ENCODE measurements around the gene TCERG1L.
"Not testable (repeated sequence)": the region's sequence is repeated elsewhere in the genome, so short reads cannot be mapped to it uniquely, and the experiment has no call there.

Gene TCERG1L, protein sequence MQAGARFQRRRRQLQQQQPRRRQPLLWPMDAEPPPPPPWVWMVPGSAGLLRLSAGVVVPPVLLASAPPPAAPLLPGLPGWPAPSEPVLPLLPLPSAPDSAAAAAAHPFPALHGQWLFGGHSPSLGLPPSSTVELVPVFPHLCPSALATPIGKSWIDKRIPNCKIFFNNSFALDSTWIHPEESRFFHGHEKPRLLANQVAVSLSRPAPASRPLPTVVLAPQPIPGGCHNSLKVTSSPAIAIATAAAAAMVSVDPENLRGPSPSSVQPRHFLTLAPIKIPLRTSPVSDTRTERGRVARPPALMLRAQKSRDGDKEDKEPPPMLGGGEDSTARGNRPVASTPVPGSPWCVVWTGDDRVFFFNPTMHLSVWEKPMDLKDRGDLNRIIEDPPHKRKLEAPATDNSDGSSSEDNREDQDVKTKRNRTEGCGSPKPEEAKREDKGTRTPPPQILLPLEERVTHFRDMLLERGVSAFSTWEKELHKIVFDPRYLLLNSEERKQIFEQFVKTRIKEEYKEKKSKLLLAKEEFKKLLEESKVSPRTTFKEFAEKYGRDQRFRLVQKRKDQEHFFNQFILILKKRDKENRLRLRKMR
- long read RNA-seq, donor 1, partial matches to known transcripts: 0 of 1 reads
- long read RNA-seq, donor 1, other reads (novel, unspliced or antisense): 0 of 1 reads
- long read RNA-seq, donor 2, partial matches to known transcripts: 0 of 1 reads
- long read RNA-seq, donor 2, other reads (novel, unspliced or antisense): 0 of 1 reads
- long read RNA-seq, donor 3: 0 reads
- long read RNA-seq, donor 4: 0 reads
- long read RNA-seq, donor 5: 0 reads
- long read RNA-seq, donor 6: 0 reads
- long read RNA-seq, donor 7: 0 reads
- long read RNA-seq, donor 8, partial matches to known transcripts: 0 of 1 reads
- long read RNA-seq, donor 8, other reads (novel, unspliced or antisense): 0 of 1 reads

DNA sequence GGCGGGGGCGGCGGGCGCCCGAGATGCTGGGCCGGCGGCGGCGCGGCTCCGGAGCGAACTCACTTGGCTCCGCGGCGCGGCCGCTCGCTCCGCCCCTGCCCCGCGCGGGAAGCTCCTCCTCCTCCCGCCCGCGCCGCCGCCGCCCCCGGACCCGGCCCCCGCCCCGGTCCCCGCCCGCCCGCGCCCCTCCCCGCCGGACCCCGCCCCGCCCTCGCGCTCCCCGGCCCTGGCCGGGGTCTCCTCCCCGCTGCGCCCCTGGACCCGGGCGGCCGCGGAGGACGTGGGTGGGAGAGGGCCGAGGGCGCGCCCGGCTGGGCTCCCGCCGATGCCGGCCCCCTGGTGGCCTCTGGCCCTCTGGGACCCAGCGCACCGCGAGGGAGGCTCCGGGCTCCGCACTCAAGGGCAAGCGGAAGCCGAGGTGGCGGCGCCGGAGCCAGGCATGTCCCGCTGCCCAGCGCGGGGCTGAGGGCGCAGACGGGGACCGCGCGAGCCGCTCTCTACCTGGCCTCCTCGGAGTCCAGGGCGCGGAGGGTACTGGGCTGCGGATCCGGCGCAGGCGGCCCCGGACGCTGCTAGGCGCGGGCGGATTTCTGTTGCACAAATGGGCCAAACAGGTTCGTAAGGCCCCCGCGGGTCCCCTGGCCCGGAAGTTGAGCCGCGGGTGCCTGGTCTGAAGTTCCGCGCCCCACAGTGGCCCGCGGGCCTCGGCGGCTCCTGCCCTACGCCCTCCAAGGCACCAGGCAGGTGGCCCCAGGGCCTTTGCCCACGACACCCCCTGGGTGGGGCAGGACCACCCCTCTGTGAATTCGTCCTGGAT, at the start of gene TCERG1L:
TCERG1L (minus strand) TSS at position 61 of the 817 bp plus-strand sequence. CDS start 86 bp downstream, outside the sequence.
- peak; percentile 79 for DNase-seq

GRCh38 chr10:131358741-131359442, 47.4 kb upstream of the TCERG1L start:
- DNase-seq: no peak

GRCh38 chr10:131356442-131356841, 44.9 kb upstream of the TCERG1L start:
- DNase-seq: no peak

- DNase-seq: no peak
Observed at GRCh38 chr10:131355881-131356280, 44.4 kb upstream of the TCERG1L start.

GRCh38 chr10:131355056-131355455, 43.5 kb upstream of the TCERG1L start:
- DNase-seq: no peak

DNA sequence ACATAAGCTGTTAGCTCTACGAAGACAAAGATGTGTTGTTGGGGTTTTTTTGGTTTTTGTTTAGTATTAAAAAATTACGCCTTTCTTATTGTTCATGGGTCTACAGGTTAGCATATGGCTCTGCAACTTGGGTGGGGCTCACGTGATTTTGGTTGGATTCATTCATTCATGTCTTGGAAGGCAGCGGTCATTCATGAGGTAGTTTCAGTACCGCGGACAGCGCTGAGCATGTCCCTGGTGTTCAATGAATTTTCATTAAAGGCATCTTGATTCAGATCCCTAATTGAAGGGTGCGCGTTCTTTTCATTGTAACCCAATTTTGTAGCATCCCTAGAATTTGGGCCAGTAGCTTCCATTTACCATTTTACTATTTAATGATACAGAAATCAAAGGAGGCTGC, 42.9 kb upstream of the TCERG1L start:
- DNase-seq: peak; percentile 43

DNA sequence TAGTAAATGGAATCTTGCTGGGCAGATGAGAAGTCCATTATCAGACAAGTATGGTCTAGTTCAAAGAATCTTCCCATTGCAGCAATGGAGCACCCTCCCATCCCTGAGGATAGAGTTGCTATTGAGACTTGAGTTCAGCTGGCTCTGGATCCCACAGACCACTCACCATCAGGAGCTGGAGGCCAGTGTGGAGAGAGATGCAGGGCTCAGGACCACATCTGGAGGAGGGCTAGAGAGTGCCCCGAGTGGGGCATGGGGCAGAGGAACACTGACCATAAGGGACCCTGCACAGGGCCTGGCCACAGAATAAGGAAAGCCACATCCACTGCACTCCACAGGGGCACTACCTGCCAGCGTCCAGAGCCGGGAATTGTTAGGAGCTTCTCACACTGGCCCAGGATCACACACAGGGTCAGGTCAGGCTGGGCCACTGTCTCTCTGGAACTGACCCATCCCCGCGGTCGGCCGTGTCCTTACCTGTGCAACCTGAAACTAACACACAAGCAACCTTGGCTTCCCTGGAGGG, 41.3 kb upstream of the TCERG1L start:
- no peak for DNase-seq

DNA sequence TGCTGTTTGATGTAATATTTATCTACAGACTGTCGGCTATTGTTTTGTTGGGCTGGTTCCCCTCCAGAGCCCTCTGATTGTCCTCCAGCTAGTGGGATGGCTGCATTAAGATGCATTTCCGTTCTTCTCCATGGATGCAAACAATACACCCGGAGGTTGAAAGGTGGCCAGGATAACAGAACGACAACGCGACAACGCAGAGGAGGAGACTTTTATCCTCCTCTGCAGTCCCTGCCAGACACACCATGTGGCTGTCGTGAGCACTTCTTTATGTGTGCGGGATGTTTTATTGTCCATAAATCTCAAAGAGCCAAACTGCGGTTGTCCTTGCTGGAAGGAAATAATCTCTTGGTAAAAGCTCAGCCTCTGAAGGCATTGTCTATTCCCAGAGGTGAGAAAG, 39.1 kb upstream of the TCERG1L start:
- DNase-seq: no peak

DNA sequence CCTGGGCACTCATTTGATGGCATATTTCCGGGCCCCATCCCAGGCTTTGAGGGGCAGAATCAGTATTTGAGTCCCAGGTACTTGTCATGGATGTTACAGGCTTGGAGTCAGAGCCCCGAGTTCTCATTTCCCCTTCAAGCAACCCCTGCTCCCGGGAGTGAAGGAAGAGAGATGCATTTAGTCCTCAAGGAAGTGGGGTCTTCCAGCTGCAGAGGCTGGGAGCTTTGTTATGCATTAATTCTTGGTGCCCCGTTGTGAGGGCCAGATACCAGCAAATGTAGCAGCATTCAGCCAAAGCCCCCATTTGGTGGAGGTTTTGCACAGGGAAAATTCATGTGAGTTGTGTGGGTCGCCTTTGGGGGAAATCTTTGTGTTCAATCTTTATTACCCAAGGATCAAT, 38.7 kb upstream of the TCERG1L start:
- DNase-seq: no peak

- DNase-seq: no peak
Observed at GRCh38 chr10:131346456-131346855, 34.9 kb upstream of the TCERG1L start.

GRCh38 chr10:131345691-131346090, 34.2 kb upstream of the TCERG1L start:
- no peak for DNase-seq

DNA sequence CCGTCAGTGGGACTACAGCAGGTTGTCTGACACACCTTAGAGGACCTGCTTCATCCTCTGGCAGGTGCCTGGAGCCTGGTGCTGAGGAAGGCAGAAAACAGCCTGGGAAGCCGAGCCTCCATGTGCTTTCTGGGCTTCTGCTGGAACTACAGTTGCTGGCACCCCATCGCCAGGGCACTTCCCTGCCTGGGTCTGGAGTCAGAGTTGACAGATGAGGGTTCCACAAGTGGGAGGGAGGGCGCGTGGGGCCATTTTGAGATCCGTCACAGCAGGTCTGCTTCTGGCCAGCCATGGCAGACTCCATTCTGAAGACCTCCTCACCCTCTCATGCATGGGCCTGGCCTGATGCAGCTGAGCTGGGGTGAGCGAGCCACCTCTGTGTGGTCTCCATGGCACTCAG, 33.2 kb upstream of the TCERG1L start:
- DNase-seq: no peak

- no peak for DNase-seq
Observed at GRCh38 chr10:131337741-131338140, 26.2 kb upstream of the TCERG1L start.

GRCh38 chr10:131332821-131333220, 21.3 kb upstream of the TCERG1L start:
- no peak for DNase-seq

DNA sequence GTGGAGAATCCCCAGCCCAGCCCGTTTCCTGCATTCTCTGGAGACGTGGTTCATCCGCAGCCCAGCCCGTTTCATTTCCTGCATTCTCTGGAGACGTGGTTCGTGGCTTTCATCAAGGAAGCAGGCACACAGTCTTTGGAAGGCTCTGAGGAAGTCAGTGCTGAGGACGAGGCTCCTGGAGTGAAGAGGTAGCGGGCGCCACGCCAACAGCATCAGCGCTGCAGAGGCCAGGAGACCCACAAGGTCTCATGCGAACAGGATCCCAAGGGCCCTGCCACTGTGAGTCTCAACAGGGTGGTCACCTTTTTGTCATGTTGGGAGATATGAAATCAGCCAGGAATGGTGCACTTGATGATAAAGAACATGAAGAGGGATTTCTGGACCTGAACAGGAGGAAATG, 12.4 kb upstream of the TCERG1L start:
- no peak for DNase-seq

DNA sequence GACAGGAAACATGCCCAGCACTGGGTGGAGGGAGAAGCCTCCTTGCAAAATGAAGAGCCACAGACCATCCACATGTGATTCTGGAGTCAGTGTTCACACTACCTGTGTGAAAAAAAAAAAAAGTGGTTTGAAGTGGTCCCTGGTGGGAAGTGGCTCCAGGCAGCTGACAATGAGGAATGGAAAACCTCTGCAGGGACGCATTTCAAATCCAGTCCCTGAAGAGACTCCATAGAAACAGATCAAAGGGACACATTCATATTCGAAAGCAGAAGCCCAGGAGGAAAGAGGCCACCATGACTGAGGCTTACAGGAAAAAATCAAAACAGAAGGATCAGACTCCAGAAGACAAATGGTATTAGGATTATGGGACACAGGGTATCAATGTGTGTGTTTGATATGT, 11.5 kb upstream of the TCERG1L start:
- no peak for DNase-seq

- DNase-seq: not testable (repeated sequence)
Observed at GRCh38 chr10:131322575-131322974, 11.1 kb upstream of the TCERG1L start.

- no peak for DNase-seq
Observed at GRCh38 chr10:131320860-131321604, 9.5 kb upstream of the TCERG1L start.

DNA sequence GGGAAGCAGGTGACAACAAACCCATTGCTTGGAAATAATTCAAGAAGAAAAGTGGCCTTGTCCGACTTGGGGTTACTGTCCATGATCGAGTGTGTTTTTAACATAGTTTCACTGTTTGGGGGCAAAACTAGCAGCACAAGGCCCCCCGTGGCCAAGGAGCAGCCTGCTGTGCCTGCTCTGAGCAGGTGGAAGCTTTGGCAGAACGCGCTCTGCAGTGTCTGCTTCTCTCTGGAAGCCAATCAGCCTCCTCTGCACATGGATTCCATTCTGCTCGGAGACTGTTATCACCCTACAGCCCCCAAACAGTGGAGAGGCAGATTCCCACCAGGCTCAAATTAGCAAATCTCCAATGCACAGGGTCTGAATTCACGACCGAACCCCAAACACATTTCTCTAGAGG, 7.3 kb upstream of the TCERG1L start:
- DNase-seq: no peak

DNA sequence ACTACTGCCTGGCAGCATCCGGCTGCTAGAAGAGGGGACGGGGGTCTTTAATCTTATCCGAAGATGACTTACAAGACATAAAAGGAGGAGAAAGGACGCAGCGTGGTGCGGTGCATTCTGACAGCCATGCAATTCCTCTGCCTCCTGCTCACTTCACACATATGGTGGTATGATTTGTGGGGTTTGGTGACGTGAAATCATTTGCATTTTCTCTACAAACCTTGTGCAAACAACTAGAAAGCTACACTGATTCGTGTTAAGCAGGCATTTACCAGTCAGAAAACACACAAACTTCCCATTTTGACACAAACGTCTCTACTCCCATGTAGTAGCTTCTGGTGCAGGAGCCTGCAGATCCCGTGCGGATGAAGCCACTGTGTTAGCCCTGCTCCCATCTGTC, 6.8 kb upstream of the TCERG1L start:
- no peak for DNase-seq
